ENCODE measurements around the gene FGGY.

GRCh38 chr1:59357645-59358320 is 60.9 kb downstream of the FGGY start:
- TF ChIP-seq POLR2A (IDR thresholded peaks at IDR 0.05; ENCODE audit: extremely low read depth, insufficient read length) (no peak), CTCF (IDR thresholded peaks at IDR 0.05; ENCODE audit: low read depth, low read length) (no peak)
